HG03108 (cell line): ENCODE results near the gene AXIN2.

Experiments
- ATAC-seq: cut with Tn5 transposase; IDR thresholded peaks from one replicate; pipeline ENCODE4 v1.9.1; 2021; ENCODE audit warnings: moderate library complexity; ENCODE audit not compliant: unreplicated experiment

AXIN2 gene

DNA sequence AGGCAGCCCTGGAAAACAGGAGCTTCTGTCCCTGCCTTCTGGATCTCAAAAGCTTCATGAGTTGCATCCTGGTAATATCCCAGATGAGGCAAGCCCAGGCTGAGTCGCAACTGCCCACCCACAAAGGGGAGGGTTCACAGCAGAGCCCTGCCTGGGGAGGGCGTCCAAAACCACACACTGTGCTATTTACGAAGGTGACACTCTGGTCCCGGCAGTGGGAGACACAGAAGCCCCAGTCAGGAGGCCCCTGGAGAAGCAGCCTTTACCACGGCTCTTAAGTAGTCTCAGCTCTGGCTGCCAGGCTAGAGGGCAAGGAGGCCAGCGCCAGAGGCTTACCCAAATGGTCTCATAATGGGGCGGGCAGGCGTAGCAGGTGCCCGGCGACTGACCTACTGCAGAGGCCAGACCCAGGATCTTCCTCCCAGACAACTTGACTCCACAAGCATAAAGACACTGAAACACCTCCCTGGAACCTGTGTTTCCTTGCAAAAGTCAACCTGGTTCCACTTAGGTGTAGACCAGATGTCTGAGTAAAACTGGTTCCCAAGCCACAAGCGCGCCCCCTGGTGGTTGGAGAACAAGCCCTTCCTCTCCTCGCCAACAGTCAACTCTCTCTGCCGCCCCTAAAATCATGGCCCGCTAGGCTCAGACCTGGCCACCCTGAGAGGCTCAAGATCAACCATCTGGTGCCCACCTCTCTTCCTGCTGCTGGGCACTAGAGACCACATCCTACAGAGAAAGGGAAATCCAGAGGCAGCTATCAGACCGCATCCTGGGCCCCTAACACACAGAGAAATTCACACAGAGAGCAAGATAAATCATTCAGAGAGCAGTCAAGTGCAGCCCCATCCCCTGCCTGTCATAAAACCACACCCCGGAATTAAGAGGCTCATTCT lies 5.2 kb downstream of the AXIN2 start:
- no peak for ATAC-seq

- ATAC-seq, result no peak
Observed at GRCh38 chr17:65554553-65555223, 6.8 kb downstream of the AXIN2 start.

GRCh38 chr17:65553646-65554552 lies 7.5 kb downstream of the AXIN2 start:
- ATAC-seq, result no peak

- ATAC-seq, result no peak
Observed at GRCh38 chr17:65553009-65553645, 8.3 kb downstream of the AXIN2 start.

DNA sequence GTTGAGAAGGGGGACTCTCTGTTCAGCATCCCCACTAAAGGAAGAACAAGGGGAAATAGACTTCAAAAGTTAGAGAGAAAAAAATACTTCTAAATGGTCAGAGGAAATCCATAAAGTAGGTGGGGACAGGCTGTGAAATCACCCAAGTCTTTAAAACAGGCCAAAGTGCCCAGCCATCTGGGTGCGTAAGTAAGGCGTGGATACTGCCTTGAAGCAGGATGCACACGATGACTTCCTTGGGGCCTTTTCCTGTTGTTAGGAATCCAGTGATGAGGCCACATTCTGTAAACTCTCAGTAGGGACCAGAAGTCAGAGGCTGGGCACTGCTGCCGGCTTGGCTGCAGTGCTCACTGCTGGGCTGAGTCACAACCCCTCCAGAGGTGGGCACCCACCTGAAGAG lies 9.2 kb downstream of the AXIN2 start:
- ATAC-seq, result no peak

DNA sequence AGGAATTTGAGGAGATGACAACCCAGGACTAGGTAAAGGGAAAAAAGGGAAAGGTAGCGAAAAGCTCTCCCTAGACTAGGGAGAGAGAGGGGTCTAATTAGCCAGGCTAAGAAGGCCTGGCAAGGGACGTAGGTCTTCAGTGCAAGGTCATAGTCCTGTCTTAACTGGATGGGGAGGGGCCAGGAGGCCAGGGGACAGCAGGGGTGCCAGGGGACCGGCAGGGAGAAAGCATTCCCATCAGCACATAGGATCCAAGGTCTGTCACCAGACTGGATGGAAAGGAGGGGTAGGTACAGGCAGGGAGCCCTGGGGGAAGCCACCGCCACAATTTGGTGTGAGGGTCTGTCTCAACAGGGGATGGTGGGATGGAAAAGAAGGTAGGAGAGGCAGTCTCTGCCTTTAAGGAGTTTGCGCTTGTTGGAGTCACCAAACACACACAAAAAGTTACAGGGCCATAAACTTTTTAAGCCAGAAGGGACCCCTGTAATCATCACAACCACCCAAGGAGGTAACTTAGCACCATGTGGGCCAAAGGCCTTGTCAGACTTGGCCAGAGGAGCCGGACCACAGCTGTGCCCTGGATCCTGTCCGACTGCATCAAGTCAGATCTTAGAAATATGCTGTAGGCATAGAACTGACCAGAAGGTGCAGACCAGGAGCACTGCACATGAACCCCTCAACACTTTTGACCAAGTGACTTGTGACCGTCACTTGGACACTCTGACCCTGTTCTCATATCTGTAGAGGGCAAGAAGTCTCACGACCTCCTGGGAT lies 10.0 kb downstream of the AXIN2 start:
- no peak for ATAC-seq

DNA sequence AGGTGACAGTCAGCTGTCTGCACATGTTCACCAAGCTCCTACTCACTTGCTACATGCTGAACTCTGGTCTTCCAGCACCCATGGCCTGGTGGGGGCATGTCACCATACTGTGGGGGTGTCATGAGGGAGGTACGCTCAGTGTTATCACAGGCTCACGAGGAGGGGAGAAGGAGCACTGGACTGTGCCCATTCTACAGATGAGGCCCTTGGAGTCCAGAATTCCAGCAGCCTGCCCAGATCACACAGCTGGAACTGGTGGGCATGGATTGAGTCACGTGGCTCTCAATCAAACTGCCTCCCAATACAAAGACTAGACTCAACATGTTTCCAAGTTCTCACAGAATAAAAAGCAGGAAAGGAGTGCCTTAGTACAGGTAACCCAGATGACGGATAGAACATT lies 10.7 kb downstream of the AXIN2 start:
- no peak for ATAC-seq

DNA sequence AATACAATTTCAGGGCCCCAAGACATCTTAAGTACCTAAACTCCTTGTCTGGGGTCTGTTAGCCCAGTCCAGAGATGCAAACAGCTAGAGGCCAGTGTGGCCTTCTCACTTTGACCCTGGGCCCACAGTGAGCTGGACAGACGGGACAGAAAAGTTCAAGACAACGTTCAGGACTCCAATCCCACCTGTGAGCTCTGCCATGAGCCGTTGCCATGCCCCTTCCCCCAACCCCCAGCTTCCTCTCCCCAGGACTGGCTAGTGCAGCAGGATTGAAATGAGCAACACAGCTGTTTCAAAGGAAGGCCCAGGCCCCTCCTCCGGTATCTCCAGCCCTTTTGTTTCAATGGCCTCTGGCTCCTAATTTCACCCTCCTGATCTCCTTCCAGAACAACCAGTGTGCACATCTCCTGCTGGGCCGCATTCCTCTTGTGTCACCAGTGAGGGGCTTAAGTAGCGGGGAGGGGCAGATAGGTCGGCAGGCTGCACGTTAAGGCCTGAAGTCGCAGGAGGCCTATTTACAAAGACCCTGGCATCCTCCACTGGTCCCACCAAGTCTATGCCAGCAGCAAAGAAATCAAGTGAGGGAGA lies 11.3 kb downstream of the AXIN2 start:
- no peak for ATAC-seq

DNA sequence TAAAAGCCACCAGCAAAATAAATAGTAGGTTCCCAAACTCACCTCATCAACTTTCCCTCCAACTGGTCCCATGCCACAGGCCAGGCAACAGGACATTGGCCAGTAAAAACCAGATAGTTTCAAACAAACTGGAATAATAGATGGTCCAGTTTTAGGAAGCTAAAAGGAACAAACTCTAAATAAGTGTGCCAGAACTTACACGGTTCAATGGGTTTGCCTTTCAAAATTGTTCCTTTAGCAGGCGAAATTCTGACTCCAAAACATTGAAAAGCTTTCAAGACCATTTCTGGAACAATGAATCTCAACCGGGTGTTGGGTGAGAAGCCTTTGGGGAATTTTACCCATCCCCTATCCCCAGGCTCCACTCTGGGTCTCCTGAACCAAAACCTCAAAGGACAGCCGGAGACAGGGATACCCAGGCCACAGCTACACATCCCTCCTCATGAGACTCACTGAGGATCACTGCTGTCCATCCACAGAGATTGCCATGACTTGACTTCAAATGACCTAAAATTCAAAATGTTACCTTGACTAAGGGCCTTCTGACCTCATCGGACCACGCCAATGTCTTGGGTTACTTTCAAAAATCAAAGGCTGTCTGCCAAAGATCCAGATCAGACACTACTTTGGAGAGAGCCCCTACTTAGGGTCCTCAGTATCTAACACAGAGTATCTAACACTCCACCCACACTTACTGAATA lies 13.0 kb downstream of the AXIN2 start:
- no peak for ATAC-seq

GRCh38 chr17:65547253-65547670 lies 14.2 kb downstream of the AXIN2 start:
- no peak for ATAC-seq

GRCh38 chr17:65546579-65546978 lies 14.9 kb downstream of the AXIN2 start:
- no peak for ATAC-seq

DNA sequence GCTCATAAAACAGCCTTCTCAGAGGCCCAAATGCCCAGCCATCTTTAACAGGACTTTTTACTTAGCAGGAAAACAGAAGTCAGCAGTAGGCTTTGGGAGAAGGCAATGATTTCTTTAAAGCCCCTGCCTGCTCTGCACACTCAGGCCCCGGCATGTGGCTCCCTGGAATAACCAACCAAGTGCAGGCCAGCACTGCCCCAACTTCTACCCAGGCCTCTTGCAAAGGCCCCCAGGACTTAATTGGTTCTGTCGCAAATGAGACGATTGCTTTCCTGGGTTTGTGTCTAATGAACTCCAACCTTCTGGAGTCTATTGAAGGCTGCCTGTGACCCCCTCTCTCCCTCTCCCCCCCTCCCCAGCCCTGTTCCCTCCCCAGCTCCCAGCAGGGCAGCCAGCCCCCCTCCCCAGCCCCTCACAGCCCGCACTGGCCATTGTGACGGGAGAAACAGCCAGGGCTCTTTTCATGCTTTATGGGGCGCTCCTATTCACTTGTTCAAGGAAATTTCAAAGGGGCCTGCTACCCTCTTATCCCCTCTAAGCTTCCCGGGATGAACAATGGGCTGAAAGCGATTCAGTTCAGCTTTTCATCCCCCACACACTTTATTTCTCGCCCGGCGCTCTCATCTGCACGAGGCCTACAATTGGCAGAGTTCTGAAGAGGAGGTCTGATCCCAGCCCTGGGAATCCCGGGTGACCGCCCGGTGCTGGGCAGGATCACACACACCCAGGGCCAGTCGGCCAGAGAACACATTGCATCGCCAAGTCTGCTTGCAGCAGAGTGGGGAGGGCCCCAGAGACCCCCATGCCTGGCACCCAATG lies 15.5 kb downstream of the AXIN2 start:
- no peak for ATAC-seq

- ATAC-seq, result no peak
Observed at GRCh38 chr17:65544672-65545071, 16.8 kb downstream of the AXIN2 start.

DNA sequence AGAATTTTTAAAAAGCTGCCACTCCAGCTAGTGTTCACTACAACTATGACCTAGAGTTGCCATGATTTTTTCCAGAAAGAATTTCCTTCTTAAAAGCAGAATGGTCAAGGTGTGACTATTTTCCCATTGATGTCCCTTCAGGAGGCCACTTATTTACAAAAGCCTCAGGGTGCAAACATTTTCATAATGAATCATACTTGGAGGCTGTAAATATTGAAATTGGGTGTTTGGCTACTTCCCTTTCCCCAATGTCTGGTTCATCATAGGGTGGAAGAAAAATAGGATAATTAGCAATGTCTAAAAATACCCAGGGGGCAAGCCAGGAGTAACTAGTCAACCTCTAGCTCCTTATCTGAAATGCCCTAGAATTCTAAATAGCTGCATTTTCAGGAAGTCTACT lies 18.8 kb downstream of the AXIN2 start:
- no peak for ATAC-seq

DNA sequence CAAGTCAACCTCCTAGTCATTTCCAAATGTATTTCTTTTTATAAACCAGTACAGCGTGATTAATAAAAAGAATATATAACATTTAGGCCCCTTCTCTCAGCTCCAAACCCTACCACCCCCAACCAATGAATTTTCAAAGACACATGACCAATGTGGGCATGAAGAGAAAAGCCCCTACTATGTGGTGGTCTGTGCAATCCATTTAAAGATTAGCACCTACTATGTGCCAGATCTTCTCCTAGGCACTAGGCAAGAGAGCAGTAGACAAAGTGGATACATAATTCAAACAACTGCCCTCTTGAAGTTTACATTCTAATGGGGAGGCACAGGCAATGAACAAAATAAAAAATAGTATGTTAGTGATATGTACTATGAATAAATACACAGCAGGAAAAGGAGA lies 19.4 kb downstream of the AXIN2 start:
- ATAC-seq, result no peak

- no peak for ATAC-seq
Observed at GRCh38 chr17:65541453-65541852, 20.0 kb downstream of the AXIN2 start.

- no peak for ATAC-seq
Observed at GRCh38 chr17:65539630-65540266, 21.7 kb downstream of the AXIN2 start.
